Thymus (tissue), 11 donors: ENCODE results near the gene REM1. TPM values are rescaled to one million over a fixed set of nuclear protein-coding genes. Genes with fewer than 3 reads are reported as not detected.
"Not testable (repeated sequence)": the region's sequence is repeated elsewhere in the genome, so short reads cannot be mapped to it uniquely, and the experiment has no call there.

Source experiments
- DNase-seq, 9 donors: peaks; one replicate each; pipeline ENCODE4 v3.0.0-alpha.2; 2013; ENCODE audit warnings: low spot score in 9 of 9, low read depth in 6 of 9, missing footprints in 1 of 9
- H3K27ac ChIP-seq, 2 donors: one replicate each; pipeline ENCODE4 v1.5.1; 2013; ENCODE audit warnings: control low read depth in 1 of 2, low read depth in 1 of 2, low read length in 1 of 2, mild to moderate bottlenecking in 1 of 2, moderate library complexity in 1 of 2
- H3K27me3 ChIP-seq, 2 donors: one replicate each; pipeline ENCODE4 v1.5.1; 2013; ENCODE audit warnings: low read length in 1 of 2; ENCODE audit not compliant: control insufficient read depth in 2 of 2, insufficient read depth in 1 of 2
- H3K36me3 ChIP-seq, 2 donors: one replicate each; pipeline ENCODE4 v1.5.1; 2013; ENCODE audit warnings: low read length in 1 of 2, mild to moderate bottlenecking in 1 of 2, moderate library complexity in 1 of 2; ENCODE audit not compliant: control insufficient read depth in 2 of 2, insufficient read depth in 2 of 2
- H3K4me1 ChIP-seq, 2 donors: one replicate each; pipeline ENCODE4 v1.5.1; 2013; ENCODE audit warnings: low read length in 2 of 2; ENCODE audit not compliant: control insufficient read depth in 2 of 2, insufficient read depth in 2 of 2
- H3K4me3 ChIP-seq, 2 donors: one replicate each; pipeline ENCODE4 v1.5.1; 2013; ENCODE audit warnings: low read length in 2 of 2, control low read depth in 1 of 2, mild to moderate bottlenecking in 1 of 2
- H3K9me3 ChIP-seq, 2 donors: one replicate each; pipeline ENCODE4 v1.5.1; 2013; ENCODE audit warnings: low read length in 1 of 2, mild to moderate bottlenecking in 1 of 2; ENCODE audit not compliant: control insufficient read depth in 2 of 2, insufficient read depth in 1 of 2
- WGBS: extraction: QIAGEN DNeasy Blood & Tissue Kit; methylation state at CpG from one replicate; pipeline ENCODE4 v1.1.7; 2013; 5-methylcytosine and 5-hydroxymethylcytosine counted together
- polyA plus RNA-seq: library from polyadenylated mRNA; stranded (reverse); fragments of 200-250 nt; gene quantifications from one replicate; pipeline ENCODE4 v1.2.3, GENCODE V29; 2013
- total RNA-seq: library from RNA; stranded (reverse); fragments of 120-200 nt; gene quantifications from one replicate; pipeline ENCODE4 v1.2.4, GENCODE V29; 2013
- donor health status: healthy.

Gene REM1
- total and polyA plus RNA-seq, 2 donors, result 0.99 to 1.2 TPM

GRCh38 chr20:31449511-31450414, 25.3 kb upstream of the REM1 start:
- Histone ChIP-seq H3K4me3 (no peak overlapping the region), H3K27ac (no peak overlapping the region), H3K36me3 (no peaks in the 10 kb centered on the region), H3K27me3 (no peaks in the 10 kb centered on the region), H3K9me3 (no peaks in the 10 kb centered on the region), H3K4me1 (no peaks in the 10 kb centered on the region)
- no peak for DNase-seq
- WGBS, result 81% methylated on average over 8 of the region's 8 CpGs

GRCh38 chr20:31452575-31452974, 22.5 kb upstream of the REM1 start:
- Histone ChIP-seq H3K27ac (no peak overlapping the region), H3K36me3 (no peaks in the 10 kb centered on the region), H3K9me3 (no peaks in the 10 kb centered on the region), H3K27me3 (no peaks in the 10 kb centered on the region), H3K4me3 (no peak overlapping the region), H3K4me1 (no peaks in the 10 kb centered on the region)
- WGBS, result 86% methylated on average over 2 of the region's 2 CpGs
- DNase-seq, result no peak

- 96% methylated on average over 1 of the region's 1 CpG for WGBS
- H3K36me3 ChIP-seq, result no peaks in the 10 kb centered on the region
- no peaks in the 10 kb centered on the region for H3K4me1 ChIP-seq
- no peaks in the 10 kb centered on the region for H3K27me3 ChIP-seq
- DNase-seq, result no peak
- H3K27ac ChIP-seq, result no peak overlapping the region
- H3K4me3 ChIP-seq, result no peak overlapping the region
- H3K9me3 ChIP-seq, result no peaks in the 10 kb centered on the region
Measured at GRCh38 chr20:31454361-31454760, 20.7 kb upstream of the REM1 start.

- not testable (repeated sequence) for H3K9me3 ChIP-seq, DNase-seq, H3K4me1 ChIP-seq, H3K4me3 ChIP-seq, H3K36me3 ChIP-seq, H3K27ac ChIP-seq
- H3K27me3 ChIP-seq, result peaks cover 14 to 20% of the 10 kb centered on the region in 2 donors
- 98% methylated on average over 21 of the region's 33 CpGs for WGBS
Measured at GRCh38 chr20:31470946-31471345, 4.1 kb upstream of the REM1 start.

- no peaks in the 10 kb centered on the region for H3K4me1 ChIP-seq
- H3K36me3 ChIP-seq, result no peaks in the 10 kb centered on the region
- no peak overlapping the region for H3K27ac ChIP-seq
- peaks cover 14 to 34% of the 10 kb centered on the region in 2 donors for H3K27me3 ChIP-seq
- no peaks in the 10 kb centered on the region for H3K9me3 ChIP-seq
- WGBS, result 80% methylated on average over 7 of the region's 8 CpGs
- no peak overlapping the region for H3K4me3 ChIP-seq
- no peak for DNase-seq
Measured at GRCh38 chr20:31472395-31473330, 2.4 kb upstream of the REM1 start.

- no peak overlapping the region for H3K4me3 ChIP-seq
- H3K27ac ChIP-seq, result no peak overlapping the region
- WGBS, result 85% methylated on average over 5 of the region's 5 CpGs
- no peaks in the 10 kb centered on the region for H3K9me3 ChIP-seq
- peaks cover 14 to 36% of the 10 kb centered on the region in 2 donors for H3K27me3 ChIP-seq
- no peaks in the 10 kb centered on the region for H3K4me1 ChIP-seq
- no peaks in the 10 kb centered on the region for H3K36me3 ChIP-seq
- no peak for DNase-seq
Measured at GRCh38 chr20:31473331-31474096, 1.6 kb upstream of the REM1 start.

- Histone ChIP-seq H3K27ac (no peak overlapping the region), H3K4me1 (no peaks in the 10 kb centered on the region), H3K9me3 (no peaks in the 10 kb centered on the region), H3K27me3 (peaks cover 14 to 36% of the 10 kb centered on the region in 2 donors), H3K4me3 (no peak overlapping the region), H3K36me3 (no peaks in the 10 kb centered on the region)
- WGBS, result 74% methylated on average over 2 of the region's 2 CpGs
- DNase-seq, result no peak
Measured at GRCh38 chr20:31474097-31474436, 1.0 kb upstream of the REM1 start.

GRCh38 chr20:31475472-31476293, 595 bp downstream of the REM1 start:
- Histone ChIP-seq H3K4me3 (no peak overlapping the region), H3K9me3 (no peaks in the 10 kb centered on the region), H3K27me3 (peaks cover 14 to 36% of the 10 kb centered on the region in 2 donors), H3K27ac (no peak overlapping the region), H3K4me1 (no peaks in the 10 kb centered on the region), H3K36me3 (no peaks in the 10 kb centered on the region)
- 7% methylated on average over 29 of the region's 29 CpGs for WGBS
- DNase-seq, result no peak
